HL-60 (cell line): ENCODE data around the gene SIGLEC10.
A peak's percentile ranks its signal among the peaks of the same experiment; 100 is the strongest.

Experiments
- DNase-seq, 2 experiments: peaks; one replicate each; pipeline ENCODE4 v3.0.0-alpha.2; 2010 to 2020; ENCODE audit warnings: low read depth in 1 of 2, low spot score in 1 of 2
- H3K27ac ChIP-seq: fragments of 250-450 bp; sonication (Bioruptor Pico); replicated peaks from 2 replicates; pipeline ENCODE4 v1.5.1; 2020; ENCODE audit warnings: mild to moderate bottlenecking, moderate library complexity
- H3K27me3 ChIP-seq: fragments of 250-450 bp; sonication (Bioruptor Pico); 2 replicates; pipeline ENCODE4 v1.5.1; 2021; ENCODE audit warnings: mild to moderate bottlenecking, moderate library complexity; ENCODE audit not compliant: insufficient read depth, poor library complexity, severe bottlenecking
- H3K4me3 ChIP-seq: replicated peaks from 2 replicates; pipeline ENCODE4 v1.5.1; 2011; ENCODE audit warnings: mild to moderate bottlenecking, control low read depth, low read length; ENCODE audit not compliant: insufficient read depth
- CTCF ChIP-seq: IDR thresholded peaks from one replicate; pipeline ENCODE4 v1.5.1; 2011; ENCODE audit warnings: low read length, control low read depth, inconsistent platforms; ENCODE audit not compliant: insufficient read depth
- GABPA ChIP-seq: IDR thresholded peaks from 2 replicates; pipeline ENCODE4 v1.6.1; 2012; ENCODE audit warnings: low read depth
- POLR2AphosphoS5 ChIP-seq: IDR thresholded peaks from 2 replicates; pipeline ENCODE4 v1.6.1; 2012; ENCODE audit warnings: low read depth
- REST ChIP-seq: IDR thresholded peaks from 2 replicates; pipeline ENCODE4 v1.6.1; 2012; ENCODE audit warnings: low read depth; ENCODE audit not compliant: insufficient replicate concordance
- SPI1 ChIP-seq: IDR thresholded peaks from 2 replicates; pipeline ENCODE4 v1.6.1; 2012; ENCODE audit warnings: low read depth, mild to moderate bottlenecking, borderline replicate concordance

The SIGLEC10 gene

GRCh38 chr19:51458899-51459505, 41.6 kb upstream of the SIGLEC10 start:
- DNase-seq = peak in 1 of 2 experiments; percentile 29
- Histone ChIP-seq H3K27me3 (no peaks in the 10 kb centered on the region), H3K4me3 (no peak overlapping the region), H3K27ac (no peak overlapping the region)
- TF ChIP-seq CTCF (no peak), SPI1 (no peak), REST (no peak), POLR2AphosphoS5 (no peak), GABPA (no peak)

- no peak within 1 kb of the TSS for H3K27ac ChIP-seq
- TF ChIP-seq REST (no peak), POLR2AphosphoS5 (no peak), SPI1 (no peak), GABPA (no peak), CTCF (no peak)
These were observed 40.7 kb upstream of the SIGLEC10 start, which contains the start of gene SIGLEC8 for GRCh38 chr19:51458051-51458645. Gene SIGLEC8 (minus strand): TSS chr19:51458454. CDS start chr19:51458387, 67 bp downstream.

GRCh38 chr19:51457351-51458013, 40.0 kb upstream of the SIGLEC10 start:
- Histone ChIP-seq H3K4me3 (no peak overlapping the region), H3K27me3 (no peaks in the 10 kb centered on the region), H3K27ac (no peak overlapping the region)
- TF ChIP-seq CTCF (no peak), SPI1 (no peak), REST (no peak), POLR2AphosphoS5 (no peak), GABPA (no peak)
- DNase-seq = no peak

More at GRCh38 chr19:51458051-51458645, 40.7 kb upstream of the SIGLEC10 start, which contains the start of gene SIGLEC8:
- no peak within 1 kb of the TSS for H3K4me3 ChIP-seq
- no peaks in the 10 kb centered on the region for H3K27me3 ChIP-seq
- no peak for DNase-seq
